ENCODE data around the gene PTPRN2.

PTPRN2 gene

GRCh38 chr7:157522189-157522588 lies 1065.4 kb downstream of the PTPRN2 start:
- DNase-seq, result no peak

GRCh38 chr7:157521752-157522151 lies 1065.9 kb downstream of the PTPRN2 start:
- DNase-seq, result no peak

- DNase-seq, result no peak
Measured at GRCh38 chr7:157521061-157521731, 1066.4 kb downstream of the PTPRN2 start.

- no peak for DNase-seq
Measured at GRCh38 chr7:157520249-157520648, 1067.4 kb downstream of the PTPRN2 start.

GRCh38 chr7:157519798-157520244 lies 1067.8 kb downstream of the PTPRN2 start:
- DNase-seq, result no peak

- DNase-seq, result no peak
Measured at GRCh38 chr7:157519246-157519645, 1068.4 kb downstream of the PTPRN2 start.

- no peak for DNase-seq
Measured at GRCh38 chr7:157518514-157519175, 1069.0 kb downstream of the PTPRN2 start.

GRCh38 chr7:157517782-157518513 lies 1069.7 kb downstream of the PTPRN2 start:
- DNase-seq, result no peak

GRCh38 chr7:157516911-157517781 lies 1070.5 kb downstream of the PTPRN2 start:
- no peak for DNase-seq

GRCh38 chr7:157516311-157516710 lies 1071.3 kb downstream of the PTPRN2 start:
- no peak for DNase-seq

- no peak for DNase-seq
Measured at GRCh38 chr7:157515342-157516041, 1072.1 kb downstream of the PTPRN2 start.

- DNase-seq, result no peak
Measured at GRCh38 chr7:157514746-157515145, 1072.9 kb downstream of the PTPRN2 start.

GRCh38 chr7:157514306-157514705 lies 1073.3 kb downstream of the PTPRN2 start:
- no peak for DNase-seq

GRCh38 chr7:157513682-157514081 lies 1073.9 kb downstream of the PTPRN2 start:
- no peak for DNase-seq

- no peak for DNase-seq
Measured at GRCh38 chr7:157513162-157513621, 1074.4 kb downstream of the PTPRN2 start.

- no peak for DNase-seq
Measured at GRCh38 chr7:157509226-157509625, 1078.4 kb downstream of the PTPRN2 start.

GRCh38 chr7:157508477-157508881 lies 1079.1 kb downstream of the PTPRN2 start:
- no peak for DNase-seq

GRCh38 chr7:157507987-157508386 lies 1079.6 kb downstream of the PTPRN2 start:
- DNase-seq, result peak; percentile 93

GRCh38 chr7:157506268-157506667 lies 1081.4 kb downstream of the PTPRN2 start:
- no peak for DNase-seq

- no peak for DNase-seq
Measured at GRCh38 chr7:157505646-157506045, 1082.0 kb downstream of the PTPRN2 start.

- DNase-seq, result no peak
Measured at GRCh38 chr7:157503229-157503628, 1084.4 kb downstream of the PTPRN2 start.

- DNase-seq, result no peak
Measured at GRCh38 chr7:157502701-157503111, 1084.9 kb downstream of the PTPRN2 start.
